ENCODE results near the gene MAP2K5. TPM values are rescaled to one million over a fixed set of nuclear protein-coding genes. Genes with fewer than 3 reads are reported as not detected.

Gene MAP2K5
- total and polyA plus RNA-seq, 2 experiments from 2014 or later: 12.4 to 13.7 TPM

DNA sequence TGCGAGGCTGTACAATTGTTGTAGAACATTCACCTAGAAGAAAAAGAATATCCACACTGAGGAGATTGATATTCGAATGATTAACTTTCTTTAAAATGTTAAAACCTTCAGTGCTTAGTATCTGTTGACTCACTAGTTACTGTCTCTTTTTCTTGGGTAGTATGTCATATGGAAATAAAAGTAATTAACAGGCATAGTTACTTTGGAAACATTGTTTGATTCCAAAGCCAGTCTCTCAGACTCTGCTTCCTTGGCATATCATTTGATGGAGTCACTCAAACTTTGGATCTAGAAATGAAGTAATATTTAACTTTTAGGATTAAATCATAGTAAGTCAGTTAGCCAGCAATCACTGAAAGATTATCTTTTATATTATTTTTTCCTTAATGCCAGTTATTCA, 63.4 kb downstream of the MAP2K5 start:
- no peak for DNase-seq (ENCODE audit: low spot score)
- no peak overlapping the region for H3K4me3 ChIP-seq
- H3K79me2 ChIP-seq: no peaks in the 10 kb centered on the region
- no peaks in the 10 kb centered on the region for H3K36me3 ChIP-seq (replicated peaks; ENCODE audit: insufficient read depth, low read depth)
- TF ChIP-seq EZH2phosphoT487 (IDR thresholded peaks at IDR 0.05; ENCODE audit: low read depth, severe bottlenecking, unreplicated experiment) (no peak), EZH2 (IDR thresholded peaks at IDR 0.05; ENCODE audit: borderline replicate concordance) (no peak)
- TF ChIP-seq, protein P1, sequence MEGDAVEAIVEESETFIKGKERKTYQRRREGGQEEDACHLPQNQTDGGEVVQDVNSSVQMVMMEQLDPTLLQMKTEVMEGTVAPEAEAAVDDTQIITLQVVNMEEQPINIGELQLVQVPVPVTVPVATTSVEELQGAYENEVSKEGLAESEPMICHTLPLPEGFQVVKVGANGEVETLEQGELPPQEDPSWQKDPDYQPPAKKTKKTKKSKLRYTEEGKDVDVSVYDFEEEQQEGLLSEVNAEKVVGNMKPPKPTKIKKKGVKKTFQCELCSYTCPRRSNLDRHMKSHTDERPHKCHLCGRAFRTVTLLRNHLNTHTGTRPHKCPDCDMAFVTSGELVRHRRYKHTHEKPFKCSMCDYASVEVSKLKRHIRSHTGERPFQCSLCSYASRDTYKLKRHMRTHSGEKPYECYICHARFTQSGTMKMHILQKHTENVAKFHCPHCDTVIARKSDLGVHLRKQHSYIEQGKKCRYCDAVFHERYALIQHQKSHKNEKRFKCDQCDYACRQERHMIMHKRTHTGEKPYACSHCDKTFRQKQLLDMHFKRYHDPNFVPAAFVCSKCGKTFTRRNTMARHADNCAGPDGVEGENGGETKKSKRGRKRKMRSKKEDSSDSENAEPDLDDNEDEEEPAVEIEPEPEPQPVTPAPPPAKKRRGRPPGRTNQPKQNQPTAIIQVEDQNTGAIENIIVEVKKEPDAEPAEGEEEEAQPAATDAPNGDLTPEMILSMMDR (IDR thresholded peaks at IDR 0.05; ENCODE audit: poor library complexity): no peak
- no peaks in the 10 kb centered on the region for H3K9me3 ChIP-seq (ENCODE audit: low read depth)
- H3K4me1 ChIP-seq (ENCODE audit: insufficient read depth): no peaks in the 10 kb centered on the region
- no peaks in the 10 kb centered on the region for H3K27me3 ChIP-seq
- 98% methylated on average over 2 of the region's 2 CpGs for WGBS (ENCODE audit: low lambda C conversion rate, missing lambda C conversion rate)
- no peaks in the 10 kb centered on the region for H3K9me2 ChIP-seq (replicated peaks; ENCODE audit: insufficient read depth)
- no peak overlapping the region for H2AFZ ChIP-seq
- no peak overlapping the region for H3K4me2 ChIP-seq
- no peak overlapping the region for H3K27ac ChIP-seq
- H4K20me1 ChIP-seq (ENCODE audit: insufficient read depth, poor library complexity, severe bottlenecking): no peaks in the 10 kb centered on the region

DNA sequence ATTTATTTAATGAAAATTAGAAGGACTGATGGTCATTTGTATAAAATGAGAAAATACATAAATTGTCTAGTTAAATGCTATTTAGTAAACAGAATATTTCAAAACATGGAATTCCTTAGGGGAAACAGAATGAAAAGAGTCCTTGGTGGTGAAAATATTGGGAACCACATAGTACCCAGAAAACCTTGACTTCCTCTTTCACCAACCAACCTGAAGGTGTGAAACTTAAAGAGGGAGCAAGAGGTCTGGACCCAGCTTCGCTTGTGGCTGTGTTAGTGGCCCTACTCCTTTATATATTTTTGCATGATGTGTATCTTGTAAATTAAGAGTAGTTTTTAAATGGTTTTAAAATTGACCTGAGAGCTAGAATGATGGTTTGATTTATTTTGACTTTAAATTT, 64.2 kb downstream of the MAP2K5 start:
- no peaks in the 10 kb centered on the region for H3K79me2 ChIP-seq
- no peak overlapping the region for H3K4me3 ChIP-seq
- no peak overlapping the region for H3K4me2 ChIP-seq
- no peak overlapping the region for H2AFZ ChIP-seq
- H3K36me3 ChIP-seq (replicated peaks; ENCODE audit: insufficient read depth, low read depth): no peaks in the 10 kb centered on the region
- no peak overlapping the region for H3K27ac ChIP-seq
- DNase-seq (ENCODE audit: low spot score): no peak
- no peaks in the 10 kb centered on the region for H3K27me3 ChIP-seq
- H3K4me1 ChIP-seq (ENCODE audit: insufficient read depth): no peaks in the 10 kb centered on the region
- WGBS (ENCODE audit: low lambda C conversion rate, missing lambda C conversion rate): 100% methylated on average over 1 of the region's 1 CpG
- H3K9me3 ChIP-seq (ENCODE audit: low read depth): no peaks in the 10 kb centered on the region
- TF ChIP-seq, protein P1 (IDR thresholded peaks at IDR 0.05; ENCODE audit: poor library complexity): no peak
- TF ChIP-seq EZH2phosphoT487 (IDR thresholded peaks at IDR 0.05; ENCODE audit: low read depth, severe bottlenecking, unreplicated experiment) (no peak), EZH2 (IDR thresholded peaks at IDR 0.05; ENCODE audit: borderline replicate concordance) (no peak)
- no peaks in the 10 kb centered on the region for H3K9me2 ChIP-seq (replicated peaks; ENCODE audit: insufficient read depth)
- H4K20me1 ChIP-seq (ENCODE audit: insufficient read depth, poor library complexity, severe bottlenecking): no peaks in the 10 kb centered on the region

DNA sequence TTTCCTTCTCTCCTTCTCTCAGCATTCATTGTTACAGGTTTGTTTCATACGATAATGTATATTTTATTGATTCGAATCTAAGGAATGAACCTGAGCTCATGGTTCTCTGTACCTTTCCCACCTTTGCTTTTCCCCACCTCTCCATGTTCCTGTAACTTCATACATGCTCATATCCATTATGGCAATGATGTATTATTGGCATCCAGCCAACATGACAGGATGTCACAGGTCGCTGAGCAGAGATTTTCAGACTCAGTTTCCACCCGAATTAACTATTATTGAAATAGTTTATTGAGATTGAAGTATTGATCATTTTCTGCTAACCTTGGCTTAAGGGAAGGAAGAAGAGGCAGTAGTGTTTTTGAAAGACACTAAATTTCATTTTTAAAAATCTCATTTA, 64.8 kb downstream of the MAP2K5 start:
- Histone ChIP-seq H3K4me1 (ENCODE audit: insufficient read depth) (peaks cover 4% of the 10 kb centered on the region), H3K79me2 (no peaks in the 10 kb centered on the region), H2AFZ (no peak overlapping the region), H3K4me2 (no peak overlapping the region), H3K27ac (no peak overlapping the region), H3K36me3 (replicated peaks; ENCODE audit: insufficient read depth, low read depth) (no peaks in the 10 kb centered on the region), H3K4me3 (no peak overlapping the region), H3K9me2 (replicated peaks; ENCODE audit: insufficient read depth) (no peaks in the 10 kb centered on the region), H3K9me3 (ENCODE audit: low read depth) (no peaks in the 10 kb centered on the region), H4K20me1 (ENCODE audit: insufficient read depth, poor library complexity, severe bottlenecking) (no peaks in the 10 kb centered on the region), H3K27me3 (no peaks in the 10 kb centered on the region)
- no peak for DNase-seq (ENCODE audit: low spot score)
- TF ChIP-seq, protein P1 (IDR thresholded peaks at IDR 0.05; ENCODE audit: poor library complexity): no peak
- TF ChIP-seq EZH2phosphoT487 (IDR thresholded peaks at IDR 0.05; ENCODE audit: low read depth, severe bottlenecking, unreplicated experiment): no peak
- no peak for TF ChIP-seq EZH2 (IDR thresholded peaks at IDR 0.05; ENCODE audit: borderline replicate concordance)
- 93% methylated on average over 4 of the region's 4 CpGs for whole genome bisulfite sequencing (ENCODE audit: low lambda C conversion rate, missing lambda C conversion rate)
